ENCODE measurements around the gene ZBTB49. TPM values are rescaled to one million over a fixed set of nuclear protein-coding genes. Genes with fewer than 3 reads are reported as not detected.

Gene ZBTB49
- total and polyA plus RNA-seq, 2 of the 13 experiments (the other 11 are each of a cell fraction or from before 2014, with no cell fraction given) = 3.3 to 4.3 TPM

- H3K9me3 ChIP-seq (ENCODE audit: low read length) = no peaks in the 10 kb centered on the region
- in situ Hi-C loops (cut with HindIII; ENCODE audit: extremely low pct_ligation_motif_present, low pct_unique_long_range_greater_than_20kb) = loop anchor here (5.0 kb wide), 1 partner anchor 81 kb away; no protein-coding TSS in a partner anchor
- H3K79me2 ChIP-seq (ENCODE audit: insufficient read depth, low read length) = no peaks in the 10 kb centered on the region
- CTCF ChIA-PET (ENCODE audit: low intra/inter-chr PET ratio, low total read pairs) = no interaction called here
- H4K20me1 ChIP-seq (ENCODE audit: insufficient read depth, low read length) = no peaks in the 10 kb centered on the region
- no peak for DNase-seq (ENCODE audit: low spot score)
- no peak overlapping the region for H3K9ac ChIP-seq (ENCODE audit: insufficient read depth, low read depth, low read length)
- TF ChIP-seq HNF1A (IDR thresholded peaks at IDR 0.05; ENCODE audit: low read depth) (no peak), HNF1A (CRISPR knock-in tag; IDR thresholded peaks at IDR 0.05; ENCODE audit: borderline replicate concordance) (no peak), ZBTB43 (CRISPR knock-in tag; conservative IDR thresholded peaks at IDR 0.05) (no peak), ZNF207 (IDR thresholded peaks at IDR 0.05; ENCODE audit: borderline replicate concordance) (no peak), RXRA (CRISPR knock-in tag; IDR thresholded peaks at IDR 0.05) (no peak), ZNF770 (CRISPR knock-in tag; IDR thresholded peaks at IDR 0.05) (no peak), ZNF781 (CRISPR knock-in tag; IDR thresholded peaks at IDR 0.05; ENCODE audit: borderline replicate concordance, not compliant biosample characterization) (no peak), ZNF609 (CRISPR knock-in tag; IDR thresholded peaks at IDR 0.05; ENCODE audit: borderline replicate concordance) (no peak), ZNF768 (CRISPR knock-in tag; IDR thresholded peaks at IDR 0.05) (peak; percentile 79)
- no TSS peak for BruUV-seq (replicated peaks)
- H3K4me3 ChIP-seq (replicated peaks in 1 of 3; ENCODE audit: insufficient read depth in 1 of 3, low read depth in 2 of 3, low read length in 3 of 3) = peak overlapping the region in 1 of 3 experiments; percentile 1; a peak in 1 of 6 replicates
- H3K36me3 ChIP-seq (replicated peaks in 1 of 2; ENCODE audit: control insufficient read depth in 1 of 2, insufficient read depth in 2 of 2, low read length in 2 of 2) = no peaks in the 10 kb centered on the region
- WGBS (ENCODE audit: low lambda C conversion rate) = 2% methylated on average over 9 of the region's 11 CpGs
- intact Hi-C loops (cut with micrococcal nuclease; ENCODE audit: unreplicated experiment) = no loop called here
- no peak overlapping the region for H3K27ac ChIP-seq (ENCODE audit: extremely low read length, insufficient read depth, low read length)
- peaks cover 38% of the 10 kb centered on the region for H3K4me1 ChIP-seq (ENCODE audit: insufficient read depth, low read length)
- no peak overlapping the region for H2AFZ ChIP-seq (ENCODE audit: low read length)
- H3K27me3 ChIP-seq (ENCODE audit: control insufficient read depth in 1 of 2, insufficient read depth in 2 of 2, low read length in 2 of 2) = peaks cover 0 to 3% of the 10 kb centered on the region in 2 experiments; a peak in 2 of 5 replicates
- POLR2A ChIA-PET = no interaction called here
- ATAC-seq = no peak
- H3K4me2 ChIP-seq (ENCODE audit: low read depth, low read length) = peak overlapping the region; percentile 25
- no peak for FAIRE-seq
These were observed 48.4 kb downstream of the ZBTB49 start for GRCh38 chr4:4338210-4339001.
